Neural cell (in vitro differentiated cells): ENCODE results near the gene RAP1GAP2.

Experiments used
- CTCF ChIP-seq: fragments of 450-650 bp; IDR thresholded peaks from 2 replicates; pipeline ENCODE4 v1.5.1; 2014; ENCODE audit warnings: antibody characterized with exemption, mild to moderate bottlenecking, moderate library complexity; ENCODE audit not compliant: poor library complexity, severe bottlenecking
- EP300 ChIP-seq: fragments of 450-650 bp; conservative IDR thresholded peaks from 2 replicates; pipeline ENCODE4 v1.6.1; 2014; ENCODE audit warnings: antibody characterized with exemption, mild to moderate bottlenecking, moderate library complexity; ENCODE audit not compliant: poor library complexity, severe bottlenecking
- EZH2 ChIP-seq: fragments of 200-600, 300-800 bp; shearing (Covaris generic), sonication (generic); IDR thresholded peaks from 2 replicates; pipeline ENCODE4 v1.6.1; 2014; ENCODE audit warnings: antibody characterized with exemption, low read length, borderline replicate concordance, mild to moderate bottlenecking; ENCODE audit not compliant: insufficient read depth, poor library complexity, severe bottlenecking
- RAD21 ChIP-seq: fragments of 450-650 bp; conservative IDR thresholded peaks from 2 replicates; pipeline ENCODE4 v1.6.1; 2014; ENCODE audit warnings: antibody characterized with exemption, mild to moderate bottlenecking, moderate library complexity
- TAF1 ChIP-seq: IDR thresholded peaks from 2 replicates; pipeline ENCODE4 v1.6.1; 2012; ENCODE audit warnings: low read depth

DNA sequence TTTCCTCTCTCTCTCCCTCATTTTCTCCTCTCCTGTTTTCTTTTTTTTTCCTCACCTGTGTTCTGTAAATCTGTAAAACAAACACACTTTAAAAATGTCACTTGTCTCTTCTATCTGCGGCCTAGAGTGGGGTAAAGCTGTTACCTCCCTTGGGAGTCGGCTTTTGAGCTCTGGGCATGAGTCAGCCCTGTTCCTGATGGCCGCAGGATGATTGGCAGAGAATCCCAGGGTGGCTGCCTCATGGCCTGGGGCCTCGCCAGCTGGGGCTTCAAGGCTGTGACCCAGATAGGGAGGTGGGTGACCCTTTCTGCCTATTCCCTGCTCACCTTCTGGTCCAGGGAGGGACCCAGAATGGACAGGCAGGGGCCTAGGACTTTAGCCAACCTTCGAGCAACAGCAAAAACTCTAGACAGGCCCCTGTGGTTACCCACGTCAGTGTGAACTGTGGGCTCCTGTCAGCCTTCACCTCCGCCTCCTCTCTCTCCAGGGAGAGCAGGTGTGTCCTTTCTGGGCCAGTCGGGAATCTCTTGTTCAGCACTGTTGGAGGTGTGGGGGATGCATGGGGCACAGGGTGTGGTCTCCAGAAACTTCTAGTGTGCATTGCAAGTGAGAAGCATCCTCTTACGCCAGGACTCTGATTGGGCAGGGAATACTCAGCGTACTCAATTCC lies 87.4 kb downstream of the RAP1GAP2 start:
- TF ChIP-seq CTCF (no peak), TAF1 (no peak), EP300 (no peak), EZH2 (no peak), RAD21 (no peak)
